H54 (cell line): Measurements from ENCODE around the gene FRMPD4.
A peak's percentile ranks its signal among the peaks of the same experiment; 100 is the strongest.

Source experiments
- DNase-seq: peaks from one replicate; pipeline ENCODE4 v3.0.0; 2011; ENCODE audit warnings: low spot score, mixed read lengths; ENCODE audit not compliant: insufficient read length
- FAIRE-seq: peaks from 3 replicates; lab custom pipeline; 2011; peaks lifted over from hg19 to GRCh38; lab: Jason Lieb, UNC
- POLR2A ChIP-seq: IDR thresholded peaks from 2 replicates; pipeline ENCODE4 v1.6.1; 2011; ENCODE audit warnings: low read depth, mild to moderate bottlenecking, low read length

The FRMPD4 gene

DNA sequence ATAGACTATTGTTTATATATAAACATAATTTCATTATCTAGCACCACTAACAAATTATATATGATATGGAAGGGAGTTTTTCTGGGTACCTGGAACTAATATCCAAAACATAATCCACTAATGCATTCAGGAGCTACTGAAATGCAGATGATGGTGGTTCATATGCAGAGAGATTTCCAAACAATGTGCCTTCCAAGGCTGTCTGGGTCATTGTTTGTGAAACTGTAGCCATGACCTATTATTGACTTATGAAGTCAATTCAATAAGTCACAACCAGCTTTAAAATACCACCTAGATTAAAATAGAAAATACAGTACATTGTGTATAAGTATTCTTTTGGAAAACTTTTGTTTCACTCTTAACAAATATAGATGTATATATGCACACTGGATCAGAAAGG, 415.9 kb downstream of the FRMPD4 start:
- TF ChIP-seq POLR2A = no peak
- no peak for FAIRE-seq
- DNase-seq = no peak

DNA sequence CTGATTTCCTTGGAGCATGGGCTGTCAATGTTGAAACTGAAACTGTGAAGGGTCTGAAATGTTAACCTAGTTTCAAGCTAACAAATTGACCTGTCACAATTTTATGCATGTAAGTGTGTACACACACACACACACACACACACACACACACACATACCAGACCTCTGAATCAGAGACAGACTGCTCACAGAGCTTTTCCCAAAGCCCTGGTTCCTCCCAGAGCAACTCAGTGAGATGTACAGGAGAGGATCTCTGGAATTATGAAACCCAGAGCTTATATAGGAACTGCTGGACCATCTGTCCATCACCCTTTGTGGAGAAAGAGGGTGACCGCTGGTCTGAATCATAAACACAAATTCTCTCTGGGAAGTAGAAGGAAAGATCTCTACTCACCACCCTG, 424.8 kb downstream of the FRMPD4 start:
- DNase-seq = no peak
- no peak for TF ChIP-seq POLR2A
- no peak for FAIRE-seq

DNA sequence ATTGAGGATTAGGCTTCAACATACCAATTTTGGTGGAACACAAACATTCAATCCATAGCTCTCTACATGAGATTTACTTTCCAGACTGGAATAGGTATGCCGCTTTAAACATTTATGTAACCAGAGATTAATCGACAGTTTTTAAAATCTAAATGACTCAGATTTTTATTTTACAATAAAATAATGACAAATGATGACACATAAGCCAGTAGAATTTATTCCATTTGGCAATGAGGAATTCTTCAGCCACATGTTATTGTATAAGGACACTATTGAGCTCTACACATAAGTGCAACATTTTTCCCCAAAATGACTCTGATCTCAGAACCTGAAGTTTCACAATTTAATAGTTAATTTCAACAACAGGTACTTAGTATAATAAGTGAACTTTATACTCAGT, 425.9 kb downstream of the FRMPD4 start:
- no peak for DNase-seq
- no peak for TF ChIP-seq POLR2A
- FAIRE-seq = no peak

DNA sequence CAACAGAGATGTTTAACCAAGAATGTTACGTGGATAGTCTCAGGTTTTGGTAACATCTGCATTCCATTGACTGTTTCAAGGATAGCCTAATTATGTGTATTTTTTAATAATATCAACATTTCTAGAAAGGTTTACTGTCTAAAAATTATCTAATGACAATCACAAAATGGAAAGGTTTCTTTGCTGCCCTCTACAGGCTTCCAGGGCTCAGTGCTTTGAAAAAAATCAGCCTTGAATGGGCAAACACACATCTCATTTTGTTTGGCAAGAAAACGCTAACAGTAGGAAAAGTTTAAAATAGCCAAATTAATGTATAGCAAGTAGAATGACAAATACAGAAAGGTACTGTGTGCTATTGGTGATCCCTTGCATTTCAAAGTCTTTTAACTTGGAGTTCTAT, 429.6 kb downstream of the FRMPD4 start:
- FAIRE-seq (no peak), DNase-seq (no peak)
- no peak for TF ChIP-seq POLR2A

DNA sequence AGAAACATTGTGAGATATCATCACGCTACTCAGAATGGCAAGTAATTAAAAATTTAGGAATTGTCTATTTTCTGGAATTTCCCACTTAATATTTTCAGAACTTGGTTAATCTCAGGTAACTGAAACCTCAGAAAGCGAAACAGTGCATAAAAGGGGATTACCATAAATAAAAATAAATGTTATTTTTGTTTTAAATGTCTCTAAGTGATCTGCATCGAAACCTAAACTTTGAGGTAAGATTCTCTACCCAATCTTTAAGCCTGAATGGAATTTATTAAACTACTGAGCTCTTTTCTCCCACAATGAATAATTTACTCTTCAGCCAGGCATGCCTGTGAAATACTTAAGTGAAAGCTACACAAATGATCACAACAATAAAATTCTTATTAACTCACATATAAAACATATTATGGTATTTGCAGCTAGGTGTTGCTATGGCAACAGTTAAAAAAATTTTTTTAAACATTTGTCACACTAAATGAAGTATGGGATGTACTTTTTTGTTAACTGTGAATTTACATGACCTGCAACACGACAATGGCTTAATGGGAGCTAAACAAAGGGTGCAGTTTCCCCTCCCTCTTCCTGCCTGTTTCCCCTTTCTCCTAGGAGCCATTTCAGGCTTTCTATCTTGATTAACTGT, 432.7 kb downstream of the FRMPD4 start:
- FAIRE-seq (no peak), DNase-seq (no peak)
- no peak for TF ChIP-seq POLR2A

DNA sequence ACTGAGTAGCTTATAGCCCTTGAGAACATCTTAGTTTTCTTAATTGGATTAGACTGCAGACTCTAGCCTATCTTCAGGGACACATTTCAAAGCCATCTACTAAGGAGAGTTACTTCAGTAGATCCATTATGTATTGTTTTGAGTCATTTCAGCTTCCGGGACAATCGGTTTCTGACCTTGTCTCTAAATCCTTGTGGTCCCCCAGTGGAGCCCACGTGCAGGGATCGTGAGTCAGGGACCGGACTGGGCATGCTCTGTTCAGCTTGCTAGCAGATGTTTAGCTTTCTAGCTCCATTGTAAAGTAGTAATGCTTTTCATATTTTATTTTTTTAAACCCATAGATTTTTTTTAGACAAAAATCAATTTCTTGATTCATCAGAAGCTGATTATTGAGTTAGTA, 441.0 kb downstream of the FRMPD4 start:
- no peak for DNase-seq
- FAIRE-seq = no peak

DNA sequence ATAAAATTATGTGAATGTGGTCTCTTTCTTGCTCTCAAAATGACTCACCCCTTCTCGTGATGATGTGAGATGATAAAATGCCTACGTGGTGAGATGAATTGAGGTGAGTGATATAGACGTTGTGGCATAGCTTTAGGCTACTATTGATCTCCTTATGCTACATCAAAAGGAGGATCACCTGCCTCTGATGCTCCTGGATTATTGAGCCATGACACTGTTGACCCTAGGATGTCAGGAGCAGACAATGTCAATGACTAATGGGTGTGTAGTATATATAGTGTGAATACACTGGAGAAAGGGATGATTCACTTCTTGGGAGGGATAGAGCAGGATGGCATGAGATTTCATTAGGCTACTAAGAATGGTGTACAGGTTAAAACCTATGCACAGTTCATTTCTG, 442.3 kb downstream of the FRMPD4 start:
- DNase-seq (no peak), FAIRE-seq (no peak)
- no peak for TF ChIP-seq POLR2A

More for the DNA sequence above, 441.0 kb downstream of the FRMPD4 start:
- TF ChIP-seq POLR2A = no peak

DNA sequence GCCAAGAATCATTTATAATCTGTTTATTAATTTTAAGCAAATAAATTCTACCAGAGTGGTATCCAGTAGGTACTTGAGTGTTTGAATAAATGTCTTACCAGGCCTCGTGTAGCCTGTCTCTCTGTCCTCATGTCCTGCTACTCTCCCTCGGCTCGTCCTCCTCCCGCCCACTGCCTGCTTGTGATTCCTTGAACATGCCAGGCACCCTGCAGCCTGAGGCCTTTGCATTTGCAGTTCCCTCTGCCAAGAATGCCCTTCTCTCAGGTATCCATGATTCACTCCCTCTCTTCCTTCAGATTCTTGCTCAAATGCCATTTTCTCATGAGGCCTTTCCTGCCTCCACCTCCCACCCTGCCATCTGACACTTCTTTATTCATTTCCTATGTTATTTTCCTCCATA, 443.3 kb downstream of the FRMPD4 start:
- DNase-seq (no peak), FAIRE-seq (no peak)
- no peak for TF ChIP-seq POLR2A

DNA sequence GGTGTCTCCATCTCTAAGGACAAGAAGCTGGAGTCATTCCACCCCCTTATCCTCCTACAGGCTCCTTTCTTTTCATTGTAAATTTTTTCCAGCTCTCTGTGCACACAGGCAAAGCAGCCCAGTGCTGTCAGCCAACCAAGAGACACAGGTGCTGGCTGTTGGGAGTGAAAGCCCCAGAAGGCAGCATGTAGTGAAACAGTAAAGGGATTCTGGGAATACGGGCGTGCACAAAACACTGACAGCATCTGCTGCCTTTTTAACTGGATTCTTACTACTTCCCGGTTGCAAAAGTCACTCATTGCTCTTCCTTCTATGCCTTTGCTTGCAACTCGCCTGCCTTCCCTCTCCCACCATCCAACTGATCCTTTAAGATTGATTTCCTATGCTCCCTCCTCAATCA, 444.4 kb downstream of the FRMPD4 start:
- no peak for DNase-seq
- TF ChIP-seq POLR2A = no peak
- no peak for FAIRE-seq

DNA sequence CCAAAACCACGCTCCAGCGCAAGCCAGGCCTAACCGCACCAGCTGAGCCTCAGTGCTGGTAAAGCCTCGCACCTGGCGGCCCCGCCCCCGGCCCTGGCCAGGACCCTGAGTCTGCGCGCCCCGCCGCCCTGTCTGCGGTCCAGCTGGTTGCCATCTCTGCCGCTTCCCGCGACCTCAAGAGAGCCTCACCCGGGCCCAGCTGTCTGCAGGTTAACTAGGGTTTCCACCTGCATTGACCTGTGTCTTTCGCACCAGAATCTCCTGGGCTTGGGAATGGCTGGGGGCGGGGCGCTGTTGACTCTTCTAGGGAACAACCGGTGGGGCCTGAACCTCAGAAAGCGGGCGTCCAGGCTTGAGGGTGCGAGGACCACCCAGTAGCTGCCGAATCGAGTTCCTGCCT, 445.3 kb downstream of the FRMPD4 start:
- no peak for DNase-seq
- FAIRE-seq = no peak
- TF ChIP-seq POLR2A = no peak

DNA sequence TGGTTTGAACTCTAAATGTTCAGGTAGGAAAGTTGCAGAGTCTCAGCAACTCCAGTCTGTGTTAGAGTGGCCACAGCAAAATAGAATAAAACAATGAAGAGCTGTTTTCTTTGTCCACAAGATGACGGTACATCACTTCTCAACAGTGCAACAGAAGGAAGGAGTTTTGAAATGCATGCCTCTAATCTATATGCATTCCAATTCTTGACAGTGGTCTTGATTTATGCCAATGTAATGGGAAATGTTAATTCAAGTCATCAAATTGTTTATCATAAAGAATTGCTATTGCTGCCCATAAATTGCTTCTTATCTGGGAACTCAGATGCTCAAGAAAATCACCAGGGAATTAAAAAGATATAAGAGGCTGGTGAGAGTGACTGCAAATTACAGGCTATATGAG, 457.4 kb downstream of the FRMPD4 start:
- no peak for TF ChIP-seq POLR2A
- no peak for FAIRE-seq

DNA sequence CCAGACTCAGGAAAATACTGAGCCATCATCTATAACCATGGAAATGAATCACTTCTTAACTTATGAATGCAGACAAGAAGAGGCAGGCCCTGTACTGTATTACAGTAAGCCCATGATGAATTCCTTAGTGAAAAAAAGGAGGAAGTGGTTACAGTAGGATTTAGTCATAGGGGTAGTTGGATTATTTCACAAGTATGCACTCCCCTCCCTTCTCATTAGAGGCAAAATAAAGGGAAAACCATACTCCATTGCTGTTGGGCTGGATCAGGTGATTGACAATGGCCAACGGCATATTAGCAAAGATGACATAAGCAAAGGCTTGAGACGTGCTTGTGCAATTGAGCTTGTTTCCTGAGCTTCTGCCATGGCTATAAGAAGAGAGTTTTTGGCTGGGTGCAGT, 471.8 kb downstream of the FRMPD4 start:
- DNase-seq (peak; percentile 7), FAIRE-seq (no peak)
- TF ChIP-seq POLR2A = no peak

More for the DNA sequence above, 457.4 kb downstream of the FRMPD4 start:
- no peak for DNase-seq

DNA sequence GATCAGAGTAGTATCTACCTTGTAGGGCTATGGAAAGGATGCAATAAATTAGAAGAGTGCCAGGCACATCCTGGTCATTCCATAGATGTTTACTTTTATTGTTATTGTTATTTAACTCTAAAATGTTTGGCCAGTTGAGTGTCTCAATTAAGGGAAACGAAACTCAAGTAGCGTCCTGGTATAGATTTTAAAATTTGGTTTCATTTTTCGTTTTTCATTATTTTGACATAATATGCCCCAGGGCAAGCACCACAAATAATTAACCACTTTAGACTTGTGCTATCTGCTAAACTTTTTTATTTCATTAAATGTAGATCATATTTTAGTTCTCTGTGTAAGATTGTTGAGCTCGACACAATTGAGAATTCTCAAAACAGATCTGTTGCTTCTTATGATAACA, 473.2 kb downstream of the FRMPD4 start:
- FAIRE-seq (no peak), DNase-seq (no peak)
- TF ChIP-seq POLR2A = no peak

DNA sequence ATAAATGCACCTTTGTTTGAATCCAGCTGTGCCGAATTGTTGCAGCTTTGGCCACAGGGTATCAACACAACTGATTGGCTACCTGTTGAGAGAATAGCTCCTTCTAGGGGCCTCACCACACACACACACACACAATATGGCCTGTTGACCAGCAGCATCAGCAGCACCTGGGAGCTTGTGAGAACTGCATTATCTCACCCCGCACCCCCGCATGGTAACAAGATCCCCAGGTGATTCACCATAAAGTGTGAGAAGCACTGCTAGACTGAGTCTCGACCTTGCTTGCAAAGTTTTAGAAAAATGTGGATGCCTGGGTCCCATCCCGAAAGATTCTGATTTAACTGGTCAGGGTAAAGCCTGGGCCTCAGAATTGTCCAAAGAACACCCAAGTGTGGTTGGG, 476.0 kb downstream of the FRMPD4 start:
- no peak for TF ChIP-seq POLR2A
- DNase-seq (no peak), FAIRE-seq (no peak)

DNA sequence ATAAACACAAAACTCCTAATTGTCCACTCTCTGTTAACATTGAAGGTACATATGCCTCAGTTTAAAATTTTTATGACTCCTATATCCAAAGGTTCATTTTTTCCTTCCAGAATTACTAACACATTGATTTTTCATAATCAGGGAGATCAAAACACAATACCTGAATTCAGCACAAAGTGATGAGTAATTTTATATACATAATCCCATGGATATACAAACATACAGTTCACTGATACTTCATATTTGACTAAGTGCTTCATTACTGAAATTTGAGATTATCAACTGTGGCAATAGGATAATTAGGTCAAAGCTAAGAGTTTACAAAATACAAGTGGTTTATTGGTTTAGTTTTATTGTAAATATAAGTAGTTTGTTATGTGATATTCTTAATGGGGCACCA, 476.8 kb downstream of the FRMPD4 start:
- FAIRE-seq (no peak), DNase-seq (no peak)
- TF ChIP-seq POLR2A = no peak
